GM12875 (cell line): ENCODE results near the gene CHMP4B.

ENCODE experiments used
- H3K4me3 ChIP-seq: one replicate; pipeline ENCODE4 v1.5.1; 2011; ENCODE audit warnings: low read depth, low read length, control low read depth
- TF ChIP-seq, protein P1 (sequence below): IDR thresholded peaks from 2 replicates; pipeline ENCODE4 v1.5.1; 2011; ENCODE audit warnings: low read depth, mild to moderate bottlenecking, control low read depth, inconsistent platforms, low read length, moderate library complexity, borderline replicate concordance; ENCODE audit not compliant: insufficient read depth

The CHMP4B gene

DNA sequence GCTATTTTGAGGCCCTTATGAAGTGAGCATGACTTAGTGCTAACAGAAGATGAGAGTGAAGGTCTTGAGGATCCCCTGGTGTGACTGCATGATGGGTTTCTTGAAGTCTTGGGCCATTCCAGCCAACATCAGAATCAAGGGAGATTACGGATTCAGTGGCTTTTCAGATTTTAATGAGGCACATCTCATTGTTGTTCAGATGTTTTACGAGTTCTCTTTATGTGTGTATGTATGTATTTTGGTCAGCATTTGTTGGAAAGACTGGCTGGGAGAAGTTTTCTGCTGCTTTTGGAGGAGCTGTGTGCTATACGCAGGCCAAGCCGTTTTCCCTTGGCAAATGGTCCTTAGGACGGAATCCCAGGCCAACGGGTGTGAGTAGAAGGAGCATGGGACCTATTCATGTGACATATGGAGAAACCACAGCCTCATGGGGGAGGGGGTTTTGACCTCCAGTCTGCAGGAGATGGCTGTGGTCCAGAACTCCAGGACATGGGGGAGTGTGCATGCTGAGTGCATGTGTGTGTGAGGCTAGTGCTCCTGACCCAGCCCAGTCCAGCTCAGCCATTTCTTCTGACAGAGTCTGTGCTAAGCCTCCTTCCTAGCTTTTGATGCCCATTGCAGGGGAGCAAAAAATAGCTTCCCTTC, 35.3 kb downstream of the CHMP4B start:
- no peak overlapping the region for H3K4me3 ChIP-seq
- TF ChIP-seq, protein P1, sequence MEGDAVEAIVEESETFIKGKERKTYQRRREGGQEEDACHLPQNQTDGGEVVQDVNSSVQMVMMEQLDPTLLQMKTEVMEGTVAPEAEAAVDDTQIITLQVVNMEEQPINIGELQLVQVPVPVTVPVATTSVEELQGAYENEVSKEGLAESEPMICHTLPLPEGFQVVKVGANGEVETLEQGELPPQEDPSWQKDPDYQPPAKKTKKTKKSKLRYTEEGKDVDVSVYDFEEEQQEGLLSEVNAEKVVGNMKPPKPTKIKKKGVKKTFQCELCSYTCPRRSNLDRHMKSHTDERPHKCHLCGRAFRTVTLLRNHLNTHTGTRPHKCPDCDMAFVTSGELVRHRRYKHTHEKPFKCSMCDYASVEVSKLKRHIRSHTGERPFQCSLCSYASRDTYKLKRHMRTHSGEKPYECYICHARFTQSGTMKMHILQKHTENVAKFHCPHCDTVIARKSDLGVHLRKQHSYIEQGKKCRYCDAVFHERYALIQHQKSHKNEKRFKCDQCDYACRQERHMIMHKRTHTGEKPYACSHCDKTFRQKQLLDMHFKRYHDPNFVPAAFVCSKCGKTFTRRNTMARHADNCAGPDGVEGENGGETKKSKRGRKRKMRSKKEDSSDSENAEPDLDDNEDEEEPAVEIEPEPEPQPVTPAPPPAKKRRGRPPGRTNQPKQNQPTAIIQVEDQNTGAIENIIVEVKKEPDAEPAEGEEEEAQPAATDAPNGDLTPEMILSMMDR: no peak

DNA sequence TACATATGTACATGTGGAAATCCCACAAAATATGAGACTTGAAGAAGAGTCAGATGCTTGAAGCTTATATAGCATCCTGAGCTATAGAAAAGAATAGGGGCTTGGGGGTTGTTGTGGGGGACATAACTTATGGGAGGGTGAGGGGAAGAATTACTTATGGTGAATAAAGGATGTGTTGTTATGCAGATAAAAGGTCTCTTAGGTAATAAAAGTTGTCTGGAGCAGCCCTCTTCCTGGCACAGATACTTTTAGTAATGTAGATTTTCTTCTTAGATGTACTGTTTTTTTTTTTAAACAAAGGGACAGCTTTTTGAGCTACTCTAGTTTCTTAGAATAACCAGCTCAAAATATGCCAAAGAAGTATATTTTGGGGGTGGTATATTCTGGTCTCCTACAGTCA, 35.9 kb downstream of the CHMP4B start:
- H3K4me3 ChIP-seq: no peak overlapping the region
- TF ChIP-seq, protein P1: no peak

DNA sequence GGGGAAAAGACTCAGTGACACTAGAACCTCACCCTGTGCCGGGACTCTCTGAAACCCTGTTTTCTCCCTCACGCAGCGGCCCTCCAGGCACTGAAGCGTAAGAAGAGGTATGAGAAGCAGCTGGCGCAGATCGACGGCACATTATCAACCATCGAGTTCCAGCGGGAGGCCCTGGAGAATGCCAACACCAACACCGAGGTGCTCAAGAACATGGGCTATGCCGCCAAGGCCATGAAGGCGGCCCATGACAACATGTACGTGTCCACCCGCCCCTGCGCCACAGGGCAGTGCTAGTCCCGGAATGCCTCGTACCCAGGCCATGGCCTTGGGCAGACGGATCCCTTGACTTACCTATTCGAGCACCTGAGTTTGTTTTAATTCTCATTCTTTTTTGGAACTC, 37.2 kb downstream of the CHMP4B start:
- no peak overlapping the region for H3K4me3 ChIP-seq
- TF ChIP-seq, protein P1: no peak

DNA sequence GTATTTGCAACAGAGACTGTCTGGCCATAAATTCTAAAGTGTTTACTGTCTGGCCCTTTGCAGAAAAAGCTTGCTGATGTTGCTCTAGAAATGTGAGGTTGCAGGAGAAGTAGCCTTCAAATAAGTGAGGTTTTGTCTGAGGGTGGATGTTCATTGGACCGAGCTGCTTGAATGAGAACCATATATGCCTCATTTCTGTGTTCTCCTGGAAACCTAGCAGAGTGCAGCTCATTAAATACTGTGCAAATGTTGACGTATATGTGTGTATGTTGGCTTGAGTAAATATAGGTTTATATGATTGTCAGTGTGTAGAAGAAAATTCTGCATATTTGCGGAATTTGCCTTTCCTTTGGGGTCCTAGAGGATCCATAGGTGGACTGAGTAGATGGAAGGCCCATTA, 39.0 kb downstream of the CHMP4B start:
- TF ChIP-seq, protein P1: no peak
- no peak overlapping the region for H3K4me3 ChIP-seq

DNA sequence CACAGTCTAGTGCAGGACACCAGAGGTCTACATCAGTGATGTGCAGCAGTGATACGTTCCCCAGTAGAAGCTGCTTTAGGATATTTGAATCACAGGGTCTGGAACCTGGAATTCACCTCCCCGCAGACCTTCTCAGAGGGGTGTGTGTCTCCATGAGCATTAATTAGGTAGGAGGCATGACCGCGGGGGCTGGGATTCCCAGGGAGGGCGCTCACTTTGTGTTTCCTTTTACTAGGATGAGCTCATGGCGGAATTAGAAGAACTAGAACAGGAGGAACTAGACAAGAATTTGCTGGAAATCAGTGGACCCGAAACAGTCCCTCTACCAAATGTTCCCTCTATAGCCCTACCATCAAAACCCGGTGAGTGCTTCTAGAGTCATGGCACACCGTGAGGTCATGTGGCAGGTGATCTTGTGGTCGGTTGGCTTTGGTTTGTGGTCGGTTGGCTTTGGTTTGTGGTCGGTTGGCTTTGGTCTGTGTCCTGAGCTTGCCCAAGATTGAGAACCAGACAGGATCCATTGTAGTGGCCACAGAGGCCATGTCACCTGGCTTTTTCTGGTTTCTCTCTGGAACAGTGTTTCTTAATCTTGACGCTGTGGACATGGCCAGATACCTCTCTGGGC, 40.8 kb downstream of the CHMP4B start:
- no peak overlapping the region for H3K4me3 ChIP-seq
- TF ChIP-seq, protein P1: no peak

DNA sequence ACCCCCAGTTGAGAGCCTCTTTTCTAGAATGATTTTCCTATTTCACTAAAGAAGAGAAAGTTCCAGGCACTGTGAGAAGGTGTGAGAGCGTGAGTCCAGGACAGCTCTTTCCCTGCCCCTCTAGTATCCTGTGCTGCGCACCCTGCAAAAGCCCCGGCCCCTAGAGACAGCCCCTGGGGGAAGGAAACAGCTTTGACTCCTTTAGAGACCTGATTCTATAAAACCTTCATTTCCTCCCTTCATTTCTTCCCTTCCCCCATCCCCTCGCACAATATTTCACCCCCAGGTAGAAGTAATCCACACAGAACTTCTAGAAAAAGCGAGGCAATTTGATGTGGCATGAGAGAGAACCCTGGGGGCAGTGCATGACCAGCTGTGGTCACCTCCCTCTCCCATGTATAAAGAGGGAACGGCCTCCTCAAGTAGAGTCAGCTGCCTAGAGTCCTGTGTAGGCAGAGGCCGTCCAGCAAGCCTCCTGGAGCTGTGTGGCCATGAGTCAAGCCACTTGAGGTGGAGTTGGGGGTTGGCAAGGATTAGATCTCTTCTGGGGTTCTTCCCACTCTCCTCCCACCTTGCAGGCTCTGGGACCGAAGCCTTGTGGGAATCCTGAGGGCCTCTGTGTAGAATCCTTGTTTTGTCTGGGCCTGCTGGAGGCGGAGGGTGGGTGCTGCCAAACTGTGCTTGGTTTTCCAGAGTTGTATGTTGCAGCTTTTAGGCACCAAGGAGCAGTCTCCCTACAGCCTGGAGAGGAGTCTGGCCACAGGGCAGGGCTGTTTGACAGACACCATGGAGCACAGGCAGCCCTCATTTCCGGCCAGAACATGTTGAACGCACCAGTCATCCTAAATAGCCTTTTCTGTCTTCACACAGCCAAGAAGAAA, 41.7 kb downstream of the CHMP4B start:
- H3K4me3 ChIP-seq: no peak overlapping the region
- TF ChIP-seq, protein P1: no peak
